PC-9 (cell line): ENCODE data around the gene OR6B3.

ENCODE experiments used
- CTCF ChIP-seq: fragments of 200-600 bp; sonication (generic); conservative IDR thresholded peaks from 2 replicates; pipeline ENCODE4 v1.6.1; 2017; ENCODE audit warnings: mixed run types, antibody characterized with exemption, mild to moderate bottlenecking, moderate library complexity
- EZH2 ChIP-seq: fragments of 200-600 bp; sonication (generic); IDR thresholded peaks from 2 replicates; pipeline ENCODE4 v1.8.0; 2017; ENCODE audit warnings: antibody characterized with exemption, low read depth

GRCh38 chr2:240070907-240071306, 17.6 kb upstream of the OR6B3 start:
- TF ChIP-seq CTCF (no peak), EZH2 (no peak)
